Measurements from ENCODE around the gene ELF1.
"Not testable (repeated sequence)": the region's sequence is repeated elsewhere in the genome, so short reads cannot be mapped to it uniquely, and the experiment has no call there.

The ELF1 gene

DNA sequence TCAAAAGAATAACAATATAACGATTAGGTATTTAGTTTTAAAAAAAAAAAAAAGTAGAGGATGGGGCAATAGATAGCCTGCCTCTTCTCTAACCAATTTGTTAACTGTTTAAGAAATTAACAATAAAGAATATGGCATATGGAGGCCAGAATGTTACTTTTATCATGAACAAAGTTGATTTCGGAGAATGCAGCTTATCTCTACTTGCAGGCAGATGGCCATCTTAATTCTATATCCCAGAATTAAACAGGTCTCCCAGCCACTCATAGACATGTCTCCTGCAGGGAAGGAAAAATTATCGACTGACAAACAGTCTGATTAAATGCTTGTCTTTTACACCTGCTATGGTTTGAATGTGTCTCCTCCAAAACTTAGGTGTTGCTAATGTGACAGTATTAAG is 133.1 kb downstream of the ELF1 start:
- Histone ChIP-seq H3K4me3 (ENCODE audit: insufficient read depth, low read length, poor library complexity, severe bottlenecking) (no peak overlapping the region), H3K9me2 (replicated peaks; ENCODE audit: insufficient read depth, low read length) (no peaks in the 10 kb centered on the region), H3K79me2 (ENCODE audit: insufficient read depth, low read length) (no peaks in the 10 kb centered on the region), H4K20me1 (ENCODE audit: low read depth, low read length) (no peaks in the 10 kb centered on the region), H3K9me3 (ENCODE audit: insufficient read depth, low read length) (no peaks in the 10 kb centered on the region), H2AFZ (ENCODE audit: low read depth, low read length, severe bottlenecking) (no peak overlapping the region), H3K27ac (ENCODE audit: low read depth, low read length) (no peak overlapping the region), H3K9ac (ENCODE audit: low read length) (no peak overlapping the region), H3K27me3 (ENCODE audit: low read length) (no peaks in the 10 kb centered on the region), H3F3A (ENCODE audit: insufficient read depth) (no peaks in the 10 kb centered on the region), H3K36me3 (ENCODE audit: low read length) (no peaks in the 10 kb centered on the region), H3K4me2 (ENCODE audit: low read depth, low read length, poor library complexity, severe bottlenecking) (no peak overlapping the region)
- TF ChIP-seq, protein P1, sequence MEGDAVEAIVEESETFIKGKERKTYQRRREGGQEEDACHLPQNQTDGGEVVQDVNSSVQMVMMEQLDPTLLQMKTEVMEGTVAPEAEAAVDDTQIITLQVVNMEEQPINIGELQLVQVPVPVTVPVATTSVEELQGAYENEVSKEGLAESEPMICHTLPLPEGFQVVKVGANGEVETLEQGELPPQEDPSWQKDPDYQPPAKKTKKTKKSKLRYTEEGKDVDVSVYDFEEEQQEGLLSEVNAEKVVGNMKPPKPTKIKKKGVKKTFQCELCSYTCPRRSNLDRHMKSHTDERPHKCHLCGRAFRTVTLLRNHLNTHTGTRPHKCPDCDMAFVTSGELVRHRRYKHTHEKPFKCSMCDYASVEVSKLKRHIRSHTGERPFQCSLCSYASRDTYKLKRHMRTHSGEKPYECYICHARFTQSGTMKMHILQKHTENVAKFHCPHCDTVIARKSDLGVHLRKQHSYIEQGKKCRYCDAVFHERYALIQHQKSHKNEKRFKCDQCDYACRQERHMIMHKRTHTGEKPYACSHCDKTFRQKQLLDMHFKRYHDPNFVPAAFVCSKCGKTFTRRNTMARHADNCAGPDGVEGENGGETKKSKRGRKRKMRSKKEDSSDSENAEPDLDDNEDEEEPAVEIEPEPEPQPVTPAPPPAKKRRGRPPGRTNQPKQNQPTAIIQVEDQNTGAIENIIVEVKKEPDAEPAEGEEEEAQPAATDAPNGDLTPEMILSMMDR (IDR thresholded peaks at IDR 0.05; ENCODE audit: insufficient read depth, low read length, poor library complexity, severe bottlenecking): no peak

DNA sequence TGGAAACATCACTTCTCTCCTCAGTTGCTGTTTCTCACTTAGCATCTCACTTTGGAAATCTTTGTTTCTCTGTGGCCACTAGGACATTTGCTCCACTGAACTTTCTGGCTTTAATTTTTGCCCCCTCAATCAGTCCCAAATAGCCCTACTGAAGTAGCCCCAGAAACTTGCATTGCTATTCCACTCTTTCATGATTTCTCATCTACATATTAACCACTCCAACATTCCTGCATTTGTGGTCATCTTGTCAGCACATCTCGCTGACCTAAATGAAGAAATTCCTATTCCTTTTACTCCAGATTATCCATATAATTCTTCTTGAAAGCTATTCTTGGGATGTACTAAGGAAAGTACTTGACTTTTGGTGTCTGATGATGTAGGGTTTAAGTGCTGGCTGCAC is 134.9 kb downstream of the ELF1 start:
- not testable (repeated sequence) for H3K9me3 ChIP-seq (ENCODE audit: insufficient read depth, low read length); H3K9me2 ChIP-seq (replicated peaks; ENCODE audit: insufficient read depth, low read length); H4K20me1 ChIP-seq (ENCODE audit: low read depth, low read length); H3K79me2 ChIP-seq (ENCODE audit: insufficient read depth, low read length); H3K27ac ChIP-seq (ENCODE audit: low read depth, low read length); H3K36me3 ChIP-seq (ENCODE audit: low read length); H3K27me3 ChIP-seq (ENCODE audit: low read length); H3K9ac ChIP-seq (ENCODE audit: low read length); H3K4me3 ChIP-seq (ENCODE audit: insufficient read depth, low read length, poor library complexity, severe bottlenecking); H2AFZ ChIP-seq (ENCODE audit: low read depth, low read length, severe bottlenecking); H3F3A ChIP-seq (ENCODE audit: insufficient read depth); H3K4me2 ChIP-seq (ENCODE audit: low read depth, low read length, poor library complexity, severe bottlenecking)

Measured in SU-DHL-6 (cell line).